Measurements from ENCODE around the gene CD74. TPM values are rescaled to one million over a fixed set of nuclear protein-coding genes. Genes with fewer than 3 reads are reported as not detected.

The CD74 gene
- total RNA-seq, 1 experiment from 2014 or later = 12.7 TPM

- DNase-seq (ENCODE audit: low read depth, low spot score) = no peak
- H3K27ac ChIP-seq (ENCODE audit: low read length) = no peak overlapping the region
- no peak for ATAC-seq
- in situ Hi-C loops (cut with HindIII; ENCODE audit: low pct_unique_long_range_greater_than_20kb, low sequenced_read_pairs) = no loop called here
- POLR2A ChIA-PET = interaction anchor here (0.6 kb wide), 1 partner anchor 841 kb away, joined by 4 read pairs; no protein-coding TSS in a partner anchor
- H3K36me3 ChIP-seq (ENCODE audit: control insufficient read depth, insufficient read depth, low read length) = peaks cover 24% of the 10 kb centered on the region
- H3K9me3 ChIP-seq (ENCODE audit: control insufficient read depth, insufficient read depth, low read depth, low read length) = no peaks in the 10 kb centered on the region
- TF ChIP-seq SIN3A (IDR thresholded peaks at IDR 0.05; ENCODE audit: borderline replicate concordance, insufficient read depth, low read depth, low read length) (no peak), POLR2AphosphoS5 (IDR thresholded peaks at IDR 0.05; ENCODE audit: low read depth, low read length) (no peak), TCF7L2 (IDR thresholded peaks at IDR 0.05; ENCODE audit: low read depth, low read length) (no peak), REST (IDR thresholded peaks at IDR 0.05; ENCODE audit: insufficient read depth in 1 of 2, low read depth in 2 of 2, low read length in 1 of 2) (no peak), CTCF (IDR thresholded peaks at IDR 0.05) (no peak)
- H3K4me3 ChIP-seq (ENCODE audit: low read depth in 2 of 2, low read length in 2 of 2) = no peak overlapping the region
- CTCF ChIA-PET = interaction anchor here (0.6 to 0.7 kb wide), 2 partner anchors 67 to 174 kb away, joined by 3 to 5 read pairs; no protein-coding TSS in a partner anchor
- intact Hi-C loops (cut with micrococcal nuclease; ENCODE audit: unreplicated experiment) = no loop called here
- H3K27me3 ChIP-seq (ENCODE audit: control insufficient read depth, insufficient read depth, low read length) = no peaks in the 10 kb centered on the region
- H3K4me1 ChIP-seq (ENCODE audit: control insufficient read depth, insufficient read depth, low read length) = peaks cover 14% of the 10 kb centered on the region
- BruUV-seq (replicated peaks) = no TSS peak
Measured at GRCh38 chr5:150451594-150451993, 38.9 kb upstream of the CD74 start.

- intact Hi-C loops (cut with micrococcal nuclease; ENCODE audit: unreplicated experiment) (no loop called here), in situ Hi-C loops (cut with HindIII; ENCODE audit: low pct_unique_long_range_greater_than_20kb, low sequenced_read_pairs) (no loop called here)
Measured at GRCh38 chr5:150449517-150450339, 37.0 kb upstream of the CD74 start, which contains the start of gene RPS14. Gene RPS14 (minus strand): TSS chr5:150449739. CDS start chr5:150447733, 2,006 bp downstream.

More at GRCh38 chr5:150449517-150450339, 37.0 kb upstream of the CD74 start, which contains the start of gene RPS14:
- no peaks in the 10 kb centered on the region for H3K27me3 ChIP-seq (ENCODE audit: control insufficient read depth, insufficient read depth, low read length)
- no peaks in the 10 kb centered on the region for H3K9me3 ChIP-seq (ENCODE audit: control insufficient read depth, insufficient read depth, low read depth, low read length)
- TSS peak; percentile 99 for BruUV-seq (replicated peaks)
- peak within 1 kb of the TSS; percentile 90 to 99 for H3K4me3 ChIP-seq (ENCODE audit: low read depth in 2 of 2, low read length in 2 of 2)
- TF ChIP-seq CTCF (IDR thresholded peaks at IDR 0.05) (peak; percentile 98), POLR2AphosphoS5 (IDR thresholded peaks at IDR 0.05; ENCODE audit: low read depth, low read length) (peak; percentile 98), TCF7L2 (IDR thresholded peaks at IDR 0.05; ENCODE audit: low read depth, low read length) (0 out of 2 replicates have a peak, but pooled peaks have one; percentile 25), SIN3A (IDR thresholded peaks at IDR 0.05; ENCODE audit: borderline replicate concordance, insufficient read depth, low read depth, low read length) (0 out of 2 replicates have a peak, but pooled peaks have one; percentile 8), REST (IDR thresholded peaks at IDR 0.05; ENCODE audit: insufficient read depth in 1 of 2, low read depth in 2 of 2, low read length in 1 of 2) (no peak)
- peaks cover 38% of the 10 kb centered on the region for H3K36me3 ChIP-seq (ENCODE audit: control insufficient read depth, insufficient read depth, low read length)
- peak; percentile 97 for ATAC-seq
- POLR2A ChIA-PET = interaction anchor here (0.7 to 1.0 kb wide), 2 partner anchors 24 to 193 kb away, joined by 3 read pairs; no protein-coding TSS in a partner anchor
- DNase-seq (ENCODE audit: low read depth, low spot score) = peak; percentile 91
- CTCF ChIA-PET = interaction anchor here (0.6 to 0.7 kb wide), 2 partner anchors 26 to 39 kb away, joined by 5 to 9 read pairs; no protein-coding TSS in a partner anchor
- peak within 1 kb of the TSS; percentile 99 for H3K27ac ChIP-seq (ENCODE audit: low read length)
- H3K4me1 ChIP-seq (ENCODE audit: control insufficient read depth, insufficient read depth, low read length) = peaks cover 20% of the 10 kb centered on the region
